ENCODE measurements around the gene TNRC6B. TPM values are rescaled to one million over a fixed set of nuclear protein-coding genes. Genes with fewer than 3 reads are reported as not detected.
"Not testable (repeated sequence)": the region's sequence is repeated elsewhere in the genome, so short reads cannot be mapped to it uniquely, and the experiment has no call there.

Gene TNRC6B
- total RNA-seq, 1 donor from 2014 or later = 80.1 TPM

- Mint-ChIP-seq H3K9me3 (peaks cover 26% of the 10 kb centered on the region), H3K27me3 (ENCODE audit: low read depth) (no peaks in the 10 kb centered on the region), H3K4me1 (peaks cover 4% of the 10 kb centered on the region), H3K4me3 (no peak overlapping the region), H3K27ac (no peak overlapping the region), H3K36me3 (peaks cover 32% of the 10 kb centered on the region)
- DNase-seq (ENCODE audit: low spot score in 2 of 2, unreplicated experiment in 2 of 2) = no peak
- TF ChIP-seq, protein P1, sequence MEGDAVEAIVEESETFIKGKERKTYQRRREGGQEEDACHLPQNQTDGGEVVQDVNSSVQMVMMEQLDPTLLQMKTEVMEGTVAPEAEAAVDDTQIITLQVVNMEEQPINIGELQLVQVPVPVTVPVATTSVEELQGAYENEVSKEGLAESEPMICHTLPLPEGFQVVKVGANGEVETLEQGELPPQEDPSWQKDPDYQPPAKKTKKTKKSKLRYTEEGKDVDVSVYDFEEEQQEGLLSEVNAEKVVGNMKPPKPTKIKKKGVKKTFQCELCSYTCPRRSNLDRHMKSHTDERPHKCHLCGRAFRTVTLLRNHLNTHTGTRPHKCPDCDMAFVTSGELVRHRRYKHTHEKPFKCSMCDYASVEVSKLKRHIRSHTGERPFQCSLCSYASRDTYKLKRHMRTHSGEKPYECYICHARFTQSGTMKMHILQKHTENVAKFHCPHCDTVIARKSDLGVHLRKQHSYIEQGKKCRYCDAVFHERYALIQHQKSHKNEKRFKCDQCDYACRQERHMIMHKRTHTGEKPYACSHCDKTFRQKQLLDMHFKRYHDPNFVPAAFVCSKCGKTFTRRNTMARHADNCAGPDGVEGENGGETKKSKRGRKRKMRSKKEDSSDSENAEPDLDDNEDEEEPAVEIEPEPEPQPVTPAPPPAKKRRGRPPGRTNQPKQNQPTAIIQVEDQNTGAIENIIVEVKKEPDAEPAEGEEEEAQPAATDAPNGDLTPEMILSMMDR (IDR thresholded peaks at IDR 0.05; ENCODE audit: unreplicated experiment) = no peak
Observed at GRCh38 chr22:40147388-40148176, 30.1 kb upstream of the TNRC6B start.

GRCh38 chr22:40153192-40153591 lies 24.5 kb upstream of the TNRC6B start:
- DNase-seq (ENCODE audit: low spot score in 2 of 2, unreplicated experiment in 2 of 2) = no peak
- no peaks in the 10 kb centered on the region for H3K27me3 Mint-ChIP-seq (ENCODE audit: low read depth)
- H3K9me3 Mint-ChIP-seq = peaks cover 14% of the 10 kb centered on the region
- H3K27ac Mint-ChIP-seq = peak overlapping the region; percentile 32
- peaks cover 14% of the 10 kb centered on the region for H3K36me3 Mint-ChIP-seq
- peaks cover 30% of the 10 kb centered on the region for H3K4me1 Mint-ChIP-seq
- H3K4me3 Mint-ChIP-seq = no peak overlapping the region
- TF ChIP-seq, protein P1 (IDR thresholded peaks at IDR 0.05; ENCODE audit: unreplicated experiment) = no peak

GRCh38 chr22:40153705-40154104 lies 24.0 kb upstream of the TNRC6B start:
- Mint-ChIP-seq H3K4me1 (peaks cover 33% of the 10 kb centered on the region), H3K27ac (no peak overlapping the region), H3K36me3 (peaks cover 12% of the 10 kb centered on the region), H3K9me3 (peaks cover 13% of the 10 kb centered on the region), H3K4me3 (no peak overlapping the region), H3K27me3 (ENCODE audit: low read depth) (no peaks in the 10 kb centered on the region)
- TF ChIP-seq, protein P1 (IDR thresholded peaks at IDR 0.05; ENCODE audit: unreplicated experiment) = no peak
- DNase-seq (ENCODE audit: low spot score in 2 of 2, unreplicated experiment in 2 of 2) = no peak

DNA sequence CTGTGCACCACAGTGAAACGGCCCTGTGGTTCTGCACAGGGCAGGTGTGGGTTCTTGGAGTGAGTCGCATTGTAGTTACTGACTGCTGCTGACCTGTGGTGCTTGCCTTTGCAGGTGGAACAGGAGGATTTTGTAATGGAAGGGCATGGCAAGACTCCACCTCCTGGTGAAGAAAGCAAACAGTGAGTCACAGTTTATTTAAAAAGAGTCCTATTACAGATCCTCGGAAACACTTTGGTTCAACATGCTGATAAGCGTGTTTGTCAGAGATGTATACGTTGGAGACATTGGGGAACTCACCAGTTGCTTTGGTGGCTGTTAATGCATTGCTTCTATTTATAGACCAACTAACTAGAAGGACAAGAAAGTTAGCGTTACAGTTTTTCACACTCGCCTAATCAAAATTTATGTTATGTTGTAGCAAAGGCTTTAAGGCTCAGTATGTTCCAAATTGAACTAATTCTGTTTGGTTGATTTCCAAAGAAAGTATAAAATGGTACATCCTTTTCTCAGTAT lies 21.7 kb upstream of the TNRC6B start:
- Mint-ChIP-seq H3K9me3 (peaks cover 4% of the 10 kb centered on the region), H3K36me3 (peaks cover 3% of the 10 kb centered on the region), H3K27me3 (ENCODE audit: low read depth) (no peaks in the 10 kb centered on the region), H3K4me3 (no peak overlapping the region), H3K27ac (peak overlapping the region; percentile 50), H3K4me1 (peaks cover 33% of the 10 kb centered on the region)
- DNase-seq (ENCODE audit: low spot score in 2 of 2, unreplicated experiment in 2 of 2) = no peak
- TF ChIP-seq, protein P1 (IDR thresholded peaks at IDR 0.05; ENCODE audit: unreplicated experiment) = no peak

GRCh38 chr22:40156682-40157081 lies 21.0 kb upstream of the TNRC6B start:
- not testable (repeated sequence) for H3K9me3 Mint-ChIP-seq; H3K4me3 Mint-ChIP-seq; H3K36me3 Mint-ChIP-seq; DNase-seq (ENCODE audit: low spot score in 2 of 2, unreplicated experiment in 2 of 2); H3K27me3 Mint-ChIP-seq (ENCODE audit: low read depth)
- Mint-ChIP-seq H3K4me1 (peaks cover 31% of the 10 kb centered on the region), H3K27ac (peak overlapping the region; percentile 60)

DNA sequence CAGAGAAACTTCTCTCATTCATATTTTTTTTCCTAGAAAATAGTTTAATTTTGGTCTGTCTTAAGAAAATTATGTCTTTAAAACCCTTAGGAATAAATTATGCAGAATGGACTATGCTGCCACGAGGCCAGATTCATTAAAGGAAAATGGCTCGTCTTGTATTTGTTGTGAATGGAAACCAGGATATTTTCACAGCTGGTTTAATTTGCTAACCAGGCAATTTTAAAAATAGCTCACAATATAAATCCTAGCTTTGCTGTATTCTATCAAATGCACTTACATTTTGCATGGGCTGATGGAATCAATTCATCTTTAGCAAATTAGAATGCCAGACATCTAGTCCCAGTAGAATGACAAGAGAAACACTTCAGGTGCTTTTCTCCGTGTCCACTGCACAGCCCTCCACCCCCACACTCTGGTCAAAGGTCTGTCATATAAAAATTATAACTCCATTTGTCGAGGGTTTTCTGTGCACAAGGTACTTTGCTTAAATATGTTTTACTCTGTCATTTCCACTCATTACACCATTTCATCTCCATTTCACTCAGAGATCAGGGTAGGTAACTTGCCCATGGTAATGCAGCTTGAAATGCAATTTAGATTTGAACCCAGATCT lies 20.3 kb upstream of the TNRC6B start:
- no peak for DNase-seq (ENCODE audit: low spot score in 2 of 2, unreplicated experiment in 2 of 2)
- TF ChIP-seq, protein P1 (IDR thresholded peaks at IDR 0.05; ENCODE audit: unreplicated experiment) = no peak
- H3K36me3 Mint-ChIP-seq = peaks cover 9% of the 10 kb centered on the region
- H3K4me3 Mint-ChIP-seq = no peak overlapping the region
- peaks cover 4% of the 10 kb centered on the region for H3K9me3 Mint-ChIP-seq
- H3K27ac Mint-ChIP-seq = peak overlapping the region; percentile 60
- peaks cover 30% of the 10 kb centered on the region for H3K4me1 Mint-ChIP-seq
- H3K27me3 Mint-ChIP-seq (ENCODE audit: low read depth) = no peaks in the 10 kb centered on the region
